ENCODE data around the gene ELOVL1. TPM values are rescaled to one million over a fixed set of nuclear protein-coding genes. Genes with fewer than 3 reads are reported as not detected.

The ELOVL1 gene
- total and polyA plus RNA-seq, 2 of the 13 experiments (the other 11 are each of a cell fraction or from before 2014, with no cell fraction given), result 55.2 to 77.4 TPM

GRCh38 chr1:43389326-43390313 is 21.8 kb upstream of the ELOVL1 start, which contains the start of the genes MED8 and SZT2 (continued):
- TF ChIP-seq ZNF460 (CRISPR knock-in tag; IDR thresholded peaks at IDR 0.05; ENCODE audit: borderline replicate concordance) (no peak; the same call in 1 of the 2 replicates), SIN3A (IDR thresholded peaks at IDR 0.05; ENCODE audit: borderline replicate concordance, low read depth, low read length) (peak; percentile 90), BRD4 (CRISPR knock-in tag; IDR thresholded peaks at IDR 0.05) (peak; percentile 48; the same call in 1 of the 2 replicates), MAFF (IDR thresholded peaks at IDR 0.05; ENCODE audit: low read depth, low read length) (peak; percentile 77), ZSCAN20 (CRISPR knock-in tag; IDR thresholded peaks at IDR 0.05; ENCODE audit: borderline replicate concordance) (0 out of 2 replicates have a peak, but pooled peaks have one; percentile 52), ZNF3 (CRISPR knock-in tag; IDR thresholded peaks at IDR 0.05) (no peak), SAFB2 (CRISPR knock-in tag; IDR thresholded peaks at IDR 0.05; ENCODE audit: borderline replicate concordance, low read depth) (no peak; the same call in 1 of the 2 replicates), NCOR1 (IDR thresholded peaks at IDR 0.05; ENCODE audit: borderline replicate concordance, low read length) (peak; percentile 28; the same call in 1 of the 2 replicates), ZNF597 (CRISPR knock-in tag; IDR thresholded peaks at IDR 0.05) (no peak), ZNF746 (CRISPR knock-in tag; IDR thresholded peaks at IDR 0.05) (peak; percentile 68), ZFP90 (CRISPR knock-in tag; IDR thresholded peaks at IDR 0.05; ENCODE audit: borderline replicate concordance) (peak; percentile 86), ZFP36 (IDR thresholded peaks at IDR 0.05; ENCODE audit: borderline replicate concordance, low read depth, low read length, partially characterized antibody) (no peak), GLI4 (CRISPR knock-in tag; IDR thresholded peaks at IDR 0.05; ENCODE audit: borderline replicate concordance) (no peak), ZBTB3 (CRISPR knock-in tag; IDR thresholded peaks at IDR 0.05; ENCODE audit: borderline replicate concordance, low read depth) (no peak), ZNF556 (CRISPR knock-in tag; IDR thresholded peaks at IDR 0.05; ENCODE audit: borderline replicate concordance) (0 out of 2 replicates have a peak, but pooled peaks have one; percentile 33), MIXL1 (CRISPR knock-in tag; IDR thresholded peaks at IDR 0.05) (0 out of 2 replicates have a peak, but pooled peaks have one; percentile 45), CENPX (CRISPR knock-in tag; IDR thresholded peaks at IDR 0.05) (no peak), ZNF354B (CRISPR knock-in tag; IDR thresholded peaks at IDR 0.05) (no peak), HNRNPK (IDR thresholded peaks at IDR 0.05; ENCODE audit: low read depth, low read length, poor library complexity, severe bottlenecking) (no peak), ZNF282 (IDR thresholded peaks at IDR 0.05; ENCODE audit: partially characterized antibody) (no peak), STAT5B (CRISPR knock-in tag; IDR thresholded peaks at IDR 0.05) (peak; percentile 72; the same call in 1 of the 2 replicates), SMAD3 (CRISPR knock-in tag; IDR thresholded peaks at IDR 0.05) (0 out of 2 replicates have a peak, but pooled peaks have one; percentile 61), ZNF564 (CRISPR knock-in tag; IDR thresholded peaks at IDR 0.05) (peak; percentile 24; the same call in 1 of the 2 replicates), CBX2 (IDR thresholded peaks at IDR 0.05; ENCODE audit: low read depth, low read length) (no peak), CBX2 (CRISPR knock-in tag; IDR thresholded peaks at IDR 0.05; ENCODE audit: low read depth) (no peak), DNMT3B (CRISPR knock-in tag; conservative IDR thresholded peaks at IDR 0.05) (no peak), ZZZ3 (CRISPR knock-in tag; IDR thresholded peaks at IDR 0.05; ENCODE audit: borderline replicate concordance) (peak; percentile 48; the same call in 1 of the 2 replicates), CCDC6 (CRISPR knock-in tag; IDR thresholded peaks at IDR 0.05) (0 out of 2 replicates have a peak, but pooled peaks have one; percentile 21)
- TF ChIP-seq, protein P1, sequence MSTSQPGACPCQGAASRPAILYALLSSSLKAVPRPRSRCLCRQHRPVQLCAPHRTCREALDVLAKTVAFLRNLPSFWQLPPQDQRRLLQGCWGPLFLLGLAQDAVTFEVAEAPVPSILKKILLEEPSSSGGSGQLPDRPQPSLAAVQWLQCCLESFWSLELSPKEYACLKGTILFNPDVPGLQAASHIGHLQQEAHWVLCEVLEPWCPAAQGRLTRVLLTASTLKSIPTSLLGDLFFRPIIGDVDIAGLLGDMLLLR (CRISPR knock-in tag; IDR thresholded peaks at IDR 0.05), result peak; percentile 54; the same call in 1 of the 2 replicates
